Neural cell (in vitro differentiated cells): ENCODE measurements around the gene LRRC63. TPM values are rescaled to one million over a fixed set of nuclear protein-coding genes. Genes with fewer than 3 reads are reported as not detected.

ENCODE experiments used
- H2AFZ ChIP-seq: fragments of 200-600, 300-800 bp; sonication (generic), shearing (Covaris generic); 2 replicates; pipeline ENCODE4 v1.6.0; 2014; ENCODE audit warnings: low read depth, mild to moderate bottlenecking, antibody characterized with exemption, low read length, moderate library complexity
- H3F3A ChIP-seq: fragments of 200-600 bp; shearing (Covaris generic); 2 replicates; pipeline ENCODE4 v1.6.1; 2016; ENCODE audit warnings: mild to moderate bottlenecking, moderate library complexity, mixed read lengths, antibody characterized with exemption, low read length; ENCODE audit not compliant: insufficient read depth, poor library complexity, severe bottlenecking
- H3K27ac ChIP-seq: fragments of 200-600, 300-800 bp; sonication (generic), shearing (Covaris generic); 2 replicates; pipeline ENCODE4 v1.5.1; 2014; ENCODE audit warnings: mild to moderate bottlenecking, low read length, moderate library complexity
- H3K27me3 ChIP-seq: fragments of 300-800, 200-600 bp; sonication (generic), shearing (Covaris generic); 2 replicates; pipeline ENCODE4 v1.6.0; 2014; ENCODE audit warnings: mild to moderate bottlenecking, low read depth, low read length, moderate library complexity; ENCODE audit not compliant: insufficient read depth
- H3K36me3 ChIP-seq: fragments of 300-800, 200-600 bp; sonication (generic), shearing (Covaris generic); 2 replicates; pipeline ENCODE4 v1.5.1; 2014; ENCODE audit warnings: mild to moderate bottlenecking, antibody characterized with exemption, low read length, moderate library complexity; ENCODE audit not compliant: insufficient read depth
- H3K4me2 ChIP-seq: fragments of 300-800, 200-600 bp; sonication (generic), shearing (Covaris generic); 2 replicates; pipeline ENCODE4 v1.6.0; 2014; ENCODE audit warnings: mild to moderate bottlenecking, low read length
- H3K4me3 ChIP-seq: fragments of 300-800, 200-600 bp; sonication (generic), shearing (Covaris generic); 2 replicates; pipeline ENCODE4 v1.5.1; 2014; ENCODE audit warnings: mild to moderate bottlenecking, low read length, moderate library complexity
- H3K79me2 ChIP-seq: fragments of 200-600 bp; shearing (Covaris generic); replicated peaks from 2 replicates; pipeline ENCODE4 v1.6.0; 2014; ENCODE audit warnings: mild to moderate bottlenecking, low read length, moderate library complexity; ENCODE audit not compliant: insufficient read depth
- H3K9ac ChIP-seq: fragments of 300-800, 200-600 bp; sonication (generic), shearing (Covaris generic); 2 replicates; pipeline ENCODE4 v1.6.1; 2016; ENCODE audit warnings: mild to moderate bottlenecking, low read length, mixed read lengths
- H3K9me2 ChIP-seq: fragments of 200-600 bp; shearing (Covaris generic); 2 replicates; pipeline ENCODE4 v1.6.1; 2016; ENCODE audit warnings: mild to moderate bottlenecking, low read length, mixed read lengths; ENCODE audit not compliant: insufficient read depth
- H3K9me3 ChIP-seq: fragments of 200-600, 300-800 bp; sonication (generic), shearing (Covaris generic); 2 replicates; pipeline ENCODE4 v1.6.1; 2016; ENCODE audit warnings: mild to moderate bottlenecking, mixed run types, low read length, moderate library complexity, mixed read lengths
- H4K20me1 ChIP-seq: fragments of 200-600 bp; shearing (Covaris generic); 2 replicates; pipeline ENCODE4 v1.6.1; 2016; ENCODE audit warnings: mild to moderate bottlenecking, mixed run types; ENCODE audit not compliant: insufficient read depth
- EP300 ChIP-seq: fragments of 450-650 bp; conservative IDR thresholded peaks from 2 replicates; pipeline ENCODE4 v1.6.1; 2014; ENCODE audit warnings: antibody characterized with exemption, mild to moderate bottlenecking, moderate library complexity; ENCODE audit not compliant: poor library complexity, severe bottlenecking
- EZH2 ChIP-seq: fragments of 200-600, 300-800 bp; shearing (Covaris generic), sonication (generic); IDR thresholded peaks from 2 replicates; pipeline ENCODE4 v1.6.1; 2014; ENCODE audit warnings: antibody characterized with exemption, low read length, borderline replicate concordance, mild to moderate bottlenecking; ENCODE audit not compliant: insufficient read depth, poor library complexity, severe bottlenecking
- MXI1 ChIP-seq: fragments of 450-650 bp; conservative IDR thresholded peaks from 2 replicates; pipeline ENCODE4 v1.6.1; 2014; ENCODE audit warnings: antibody characterized with exemption, mild to moderate bottlenecking; ENCODE audit not compliant: poor library complexity, severe bottlenecking
- POLR2AphosphoS5 ChIP-seq: IDR thresholded peaks from 2 replicates; pipeline ENCODE4 v1.6.1; 2012
- RAD21 ChIP-seq: fragments of 450-650 bp; conservative IDR thresholded peaks from 2 replicates; pipeline ENCODE4 v1.6.1; 2014; ENCODE audit warnings: antibody characterized with exemption, mild to moderate bottlenecking, moderate library complexity
- SMC3 ChIP-seq: fragments of 450-650 bp; conservative IDR thresholded peaks from 2 replicates; pipeline ENCODE4 v1.6.1; 2014; ENCODE audit warnings: antibody characterized with exemption, mild to moderate bottlenecking, moderate library complexity; ENCODE audit not compliant: poor library complexity
- TAF1 ChIP-seq: IDR thresholded peaks from 2 replicates; pipeline ENCODE4 v1.6.1; 2012; ENCODE audit warnings: low read depth
- polyA plus RNA-seq: library from polyadenylated mRNA; depleted of rRNA; stranded (reverse); fragments of >200 nt; gene quantifications from 2 replicates; pipeline ENCODE4 v1.2.3, GENCODE V29; 2014
- TF ChIP-seq, protein P1 (sequence below): IDR thresholded peaks from 2 replicates; pipeline ENCODE4 v1.6.1; 2012; ENCODE audit warnings: borderline replicate concordance
- TF ChIP-seq, protein P2 (sequence below): fragments of 450-650 bp; IDR thresholded peaks from 2 replicates; pipeline ENCODE4 v1.5.1; 2014; ENCODE audit warnings: antibody characterized with exemption, mild to moderate bottlenecking, moderate library complexity; ENCODE audit not compliant: poor library complexity, severe bottlenecking

Gene LRRC63
- polyA plus RNA-seq, 1 donor from 2014 or later, result not detected

DNA sequence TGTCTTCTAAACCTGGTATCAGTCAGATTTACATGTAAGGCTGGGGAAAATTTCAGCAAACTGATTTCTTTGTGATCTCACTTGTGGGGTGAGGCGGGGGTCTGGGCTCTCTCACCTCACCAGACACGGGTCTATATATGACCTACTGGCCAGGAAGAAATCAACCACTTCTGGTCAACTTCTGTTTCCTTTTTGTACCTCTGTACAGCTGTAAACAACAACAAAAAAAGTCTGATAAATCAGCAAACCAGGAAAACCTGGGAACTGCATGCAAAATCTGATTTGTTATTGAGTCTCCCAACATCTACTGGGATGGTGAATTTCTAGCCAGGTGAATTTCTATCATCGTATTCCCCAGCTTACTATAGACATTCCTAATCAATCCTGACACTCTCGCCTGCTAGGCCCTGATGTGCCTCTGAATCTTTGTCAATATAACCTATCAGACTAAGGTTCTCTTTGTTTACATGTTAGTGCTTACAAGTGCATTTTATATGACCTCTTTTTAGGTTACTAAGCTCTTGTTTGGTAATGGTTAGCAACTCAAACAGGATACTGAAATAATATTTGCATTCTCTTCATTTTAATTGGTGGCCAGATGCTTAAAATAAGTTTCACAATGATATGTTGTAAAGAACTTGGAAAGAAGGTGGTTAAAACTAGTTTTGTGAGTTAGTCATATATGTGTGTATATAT, 77.7 kb downstream of the LRRC63 start:
- H3K9ac ChIP-seq, result no peak overlapping the region
- H3K36me3 ChIP-seq, result no peaks in the 10 kb centered on the region
- H3K27me3 ChIP-seq, result no peaks in the 10 kb centered on the region
- H3K4me2 ChIP-seq, result no peak overlapping the region
- TF ChIP-seq EZH2 (no peak), TAF1 (no peak), SMC3 (no peak), MXI1 (no peak), POLR2AphosphoS5 (no peak), EP300 (no peak), RAD21 (no peak)
- TF ChIP-seq, protein P1, sequence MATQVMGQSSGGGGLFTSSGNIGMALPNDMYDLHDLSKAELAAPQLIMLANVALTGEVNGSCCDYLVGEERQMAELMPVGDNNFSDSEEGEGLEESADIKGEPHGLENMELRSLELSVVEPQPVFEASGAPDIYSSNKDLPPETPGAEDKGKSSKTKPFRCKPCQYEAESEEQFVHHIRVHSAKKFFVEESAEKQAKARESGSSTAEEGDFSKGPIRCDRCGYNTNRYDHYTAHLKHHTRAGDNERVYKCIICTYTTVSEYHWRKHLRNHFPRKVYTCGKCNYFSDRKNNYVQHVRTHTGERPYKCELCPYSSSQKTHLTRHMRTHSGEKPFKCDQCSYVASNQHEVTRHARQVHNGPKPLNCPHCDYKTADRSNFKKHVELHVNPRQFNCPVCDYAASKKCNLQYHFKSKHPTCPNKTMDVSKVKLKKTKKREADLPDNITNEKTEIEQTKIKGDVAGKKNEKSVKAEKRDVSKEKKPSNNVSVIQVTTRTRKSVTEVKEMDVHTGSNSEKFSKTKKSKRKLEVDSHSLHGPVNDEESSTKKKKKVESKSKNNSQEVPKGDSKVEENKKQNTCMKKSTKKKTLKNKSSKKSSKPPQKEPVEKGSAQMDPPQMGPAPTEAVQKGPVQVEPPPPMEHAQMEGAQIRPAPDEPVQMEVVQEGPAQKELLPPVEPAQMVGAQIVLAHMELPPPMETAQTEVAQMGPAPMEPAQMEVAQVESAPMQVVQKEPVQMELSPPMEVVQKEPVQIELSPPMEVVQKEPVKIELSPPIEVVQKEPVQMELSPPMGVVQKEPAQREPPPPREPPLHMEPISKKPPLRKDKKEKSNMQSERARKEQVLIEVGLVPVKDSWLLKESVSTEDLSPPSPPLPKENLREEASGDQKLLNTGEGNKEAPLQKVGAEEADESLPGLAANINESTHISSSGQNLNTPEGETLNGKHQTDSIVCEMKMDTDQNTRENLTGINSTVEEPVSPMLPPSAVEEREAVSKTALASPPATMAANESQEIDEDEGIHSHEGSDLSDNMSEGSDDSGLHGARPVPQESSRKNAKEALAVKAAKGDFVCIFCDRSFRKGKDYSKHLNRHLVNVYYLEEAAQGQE, result no peak
- TF ChIP-seq, protein P2, sequence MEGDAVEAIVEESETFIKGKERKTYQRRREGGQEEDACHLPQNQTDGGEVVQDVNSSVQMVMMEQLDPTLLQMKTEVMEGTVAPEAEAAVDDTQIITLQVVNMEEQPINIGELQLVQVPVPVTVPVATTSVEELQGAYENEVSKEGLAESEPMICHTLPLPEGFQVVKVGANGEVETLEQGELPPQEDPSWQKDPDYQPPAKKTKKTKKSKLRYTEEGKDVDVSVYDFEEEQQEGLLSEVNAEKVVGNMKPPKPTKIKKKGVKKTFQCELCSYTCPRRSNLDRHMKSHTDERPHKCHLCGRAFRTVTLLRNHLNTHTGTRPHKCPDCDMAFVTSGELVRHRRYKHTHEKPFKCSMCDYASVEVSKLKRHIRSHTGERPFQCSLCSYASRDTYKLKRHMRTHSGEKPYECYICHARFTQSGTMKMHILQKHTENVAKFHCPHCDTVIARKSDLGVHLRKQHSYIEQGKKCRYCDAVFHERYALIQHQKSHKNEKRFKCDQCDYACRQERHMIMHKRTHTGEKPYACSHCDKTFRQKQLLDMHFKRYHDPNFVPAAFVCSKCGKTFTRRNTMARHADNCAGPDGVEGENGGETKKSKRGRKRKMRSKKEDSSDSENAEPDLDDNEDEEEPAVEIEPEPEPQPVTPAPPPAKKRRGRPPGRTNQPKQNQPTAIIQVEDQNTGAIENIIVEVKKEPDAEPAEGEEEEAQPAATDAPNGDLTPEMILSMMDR, result no peak
- H3K27ac ChIP-seq, result no peak overlapping the region
- H2AFZ ChIP-seq, result no peak overlapping the region
- no peaks in the 10 kb centered on the region for H4K20me1 ChIP-seq
- no peaks in the 10 kb centered on the region for H3K9me3 ChIP-seq
- no peaks in the 10 kb centered on the region for H3F3A ChIP-seq
- H3K4me3 ChIP-seq, result no peak overlapping the region
- H3K9me2 ChIP-seq, result no peaks in the 10 kb centered on the region
- H3K79me2 ChIP-seq, result no peaks in the 10 kb centered on the region

DNA sequence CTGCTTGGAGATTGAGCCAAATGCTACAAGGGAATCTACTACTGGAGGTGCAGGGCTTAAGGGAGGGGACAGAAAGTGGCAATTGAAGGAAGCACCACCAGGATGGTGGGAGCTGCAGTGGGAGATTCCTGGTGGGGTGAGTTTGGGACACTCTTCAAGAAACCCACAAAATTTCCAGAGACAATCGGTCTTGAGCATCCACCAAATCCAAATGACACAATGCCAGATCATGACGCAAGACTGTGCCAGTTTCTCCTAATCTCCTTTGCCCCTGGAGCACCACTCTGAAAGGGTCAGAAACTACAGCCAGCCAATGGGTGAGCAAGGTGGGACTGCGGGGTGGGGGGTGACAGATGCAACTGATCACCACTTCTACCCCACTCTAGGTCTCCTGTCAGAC, 78.7 kb downstream of the LRRC63 start:
- Histone ChIP-seq H2AFZ (no peak overlapping the region), H3K27ac (no peak overlapping the region), H3F3A (no peaks in the 10 kb centered on the region), H3K4me3 (no peak overlapping the region), H4K20me1 (no peaks in the 10 kb centered on the region), H3K9ac (no peak overlapping the region), H3K9me2 (no peaks in the 10 kb centered on the region), H3K27me3 (no peaks in the 10 kb centered on the region), H3K36me3 (no peaks in the 10 kb centered on the region), H3K9me3 (no peaks in the 10 kb centered on the region), H3K79me2 (no peaks in the 10 kb centered on the region), H3K4me2 (no peak overlapping the region)
- TF ChIP-seq, protein P1, result no peak
- TF ChIP-seq POLR2AphosphoS5 (no peak), RAD21 (no peak), SMC3 (no peak)
- TF ChIP-seq, protein P2, result no peak
